ENCODE results near the gene C1orf167. TPM values are rescaled to one million over a fixed set of nuclear protein-coding genes. Genes with fewer than 3 reads are reported as not detected.

Gene C1orf167
- total RNA-seq, 1 experiment from 2014 or later, result not detected

- no peak for DNase-seq (ENCODE audit: low read depth)
These were observed 71.5 kb downstream of the C1orf167 start for GRCh38 chr1:11833497-11833896.

DNA sequence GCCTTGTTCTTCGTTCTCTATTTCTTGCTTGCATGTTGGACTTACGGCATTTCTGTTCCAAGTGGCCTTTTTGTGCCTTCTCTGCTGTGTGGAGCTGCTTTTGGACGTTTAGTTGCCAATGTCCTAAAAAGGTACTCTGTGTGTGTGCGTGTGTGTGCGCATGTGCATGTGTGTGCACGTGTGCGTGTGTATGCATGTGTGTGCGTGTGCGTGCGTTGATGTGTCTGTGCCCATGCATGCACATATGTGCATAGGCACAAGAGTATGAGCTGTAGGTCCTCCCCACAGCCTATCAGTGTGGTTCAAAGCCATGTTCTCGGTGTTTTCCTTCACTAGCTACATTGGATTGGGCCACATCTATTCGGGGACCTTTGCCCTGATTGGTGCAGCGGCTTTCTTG is 71.9 kb downstream of the C1orf167 start:
- no peak for DNase-seq (ENCODE audit: low read depth)

GRCh38 chr1:11835441-11836225 is 73.6 kb downstream of the C1orf167 start:
- DNase-seq (ENCODE audit: low read depth), result no peak

- DNase-seq (ENCODE audit: low read depth), result no peak
These were observed 75.2 kb downstream of the C1orf167 start for GRCh38 chr1:11836955-11837766.

DNA sequence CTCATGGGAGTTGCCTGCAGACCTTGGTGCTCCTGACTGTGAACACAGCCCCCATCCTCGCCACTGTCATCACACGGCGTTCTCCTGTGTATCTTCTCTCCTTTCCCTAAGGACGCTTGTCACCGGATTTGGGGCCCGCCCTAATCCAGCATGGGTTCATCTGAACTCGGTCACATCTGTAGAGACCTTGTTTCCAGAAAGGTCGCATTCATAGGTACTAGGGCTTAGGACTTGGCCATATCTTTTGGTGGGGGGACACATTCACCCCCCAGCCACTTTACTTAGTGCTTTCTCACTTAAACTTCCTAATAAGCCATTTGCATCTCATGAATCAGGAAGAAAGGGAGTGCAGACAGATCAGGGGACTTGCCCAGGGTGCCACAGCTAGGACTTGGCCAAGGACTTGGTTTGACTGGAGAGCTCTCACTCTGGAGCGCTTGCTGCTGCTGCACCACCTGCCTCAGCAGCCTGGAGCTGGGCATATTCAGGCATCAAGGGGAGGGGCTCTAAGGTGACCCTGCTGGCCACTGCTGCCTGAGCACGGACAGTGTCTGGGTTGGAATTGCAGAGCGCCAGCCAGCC is 75.9 kb downstream of the C1orf167 start:
- DNase-seq (ENCODE audit: low read depth), result no peak

- DNase-seq (ENCODE audit: low read depth), result peak; percentile 33
These were observed 76.6 kb downstream of the C1orf167 start for GRCh38 chr1:11838349-11839272.

Other genes with a start within 250 kb of the C1orf167 start
- not detected in 2 replicates for gene FBXO2, start 107.8 kb upstream of the C1orf167 start, total RNA-seq (2014; rRNA removed)
- gene FBXO44, start 107.3 kb upstream of the C1orf167 start, total RNA-seq (2014; rRNA removed), result 2.4 and 5.2 TPM in 2 replicates
- 1.1 and 1.2 TPM in 2 replicates for gene FBXO6, start 98.0 kb upstream of the C1orf167 start, total RNA-seq (2014; rRNA removed)
- gene MAD2L2, start 81.0 kb upstream of the C1orf167 start, total RNA-seq (2014; rRNA removed), result 86.2 and 90.6 TPM in 2 replicates
- under 0.01 and 0.13 TPM in 2 replicates for gene DRAXIN, start 70.5 kb upstream of the C1orf167 start, total RNA-seq (2014; rRNA removed)
- 35.8 and 39.4 TPM in 2 replicates for gene AGTRAP, start 26.1 kb upstream of the C1orf167 start, total RNA-seq (2014; rRNA removed)
- 7.8 and 11.7 TPM in 2 replicates for gene MTHFR, start 43.8 kb downstream of the C1orf167 start, total RNA-seq (2014; rRNA removed)
- 5.5 and 10.7 TPM in 2 replicates for gene CLCN6, start 44.0 kb downstream of the C1orf167 start, total RNA-seq (2014; rRNA removed)
- gene NPPA, start 85.6 kb downstream of the C1orf167 start, total RNA-seq (2014; rRNA removed), result not detected in 2 replicates
- gene NPPB, start 96.8 kb downstream of the C1orf167 start, total RNA-seq (2014; rRNA removed), result not detected in 2 replicates
- gene KIAA2013, start 164.2 kb downstream of the C1orf167 start, total RNA-seq (2014; rRNA removed), result 118 and 131 TPM in 2 replicates
- 355 and 458 TPM in 2 replicates for gene PLOD1, start 172.5 kb downstream of the C1orf167 start, total RNA-seq (2014; rRNA removed)
- gene MFN2, start 218.3 kb downstream of the C1orf167 start, total RNA-seq (2014; rRNA removed), result 69.7 and 71.7 TPM in 2 replicates

Measured in LHCN-M2 (cell line).